ENCODE data around the gene ZFP1.
A peak's percentile ranks its signal among the peaks of the same experiment; 100 is the strongest.
"Not testable (repeated sequence)": the region's sequence is repeated elsewhere in the genome, so short reads cannot be mapped to it uniquely, and the experiment has no call there.

ZFP1 gene

DNA sequence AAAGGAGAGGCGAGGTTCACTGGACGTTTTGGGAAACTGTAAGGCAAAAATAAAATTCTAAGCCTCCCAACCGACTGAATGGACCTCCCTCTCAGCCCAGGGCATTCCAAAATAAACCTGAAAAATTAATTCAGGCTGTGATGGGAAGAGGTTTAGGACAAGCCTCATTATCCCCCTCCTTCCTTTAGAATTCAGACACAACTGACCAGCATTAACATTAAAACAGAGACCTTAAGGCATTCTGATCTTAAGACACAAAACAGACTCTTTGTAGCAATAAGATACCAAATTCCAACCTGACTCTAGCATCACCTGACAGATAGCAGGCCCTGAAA is 31.4 kb upstream of the ZFP1 start:
- no peak for TF ChIP-seq POLR2A (IDR thresholded peaks at IDR 0.05; ENCODE audit: low read depth, low read length)
- DNase-seq (ENCODE audit: insufficient read length, low spot score) (no peak), FAIRE-seq (no peak)

DNA sequence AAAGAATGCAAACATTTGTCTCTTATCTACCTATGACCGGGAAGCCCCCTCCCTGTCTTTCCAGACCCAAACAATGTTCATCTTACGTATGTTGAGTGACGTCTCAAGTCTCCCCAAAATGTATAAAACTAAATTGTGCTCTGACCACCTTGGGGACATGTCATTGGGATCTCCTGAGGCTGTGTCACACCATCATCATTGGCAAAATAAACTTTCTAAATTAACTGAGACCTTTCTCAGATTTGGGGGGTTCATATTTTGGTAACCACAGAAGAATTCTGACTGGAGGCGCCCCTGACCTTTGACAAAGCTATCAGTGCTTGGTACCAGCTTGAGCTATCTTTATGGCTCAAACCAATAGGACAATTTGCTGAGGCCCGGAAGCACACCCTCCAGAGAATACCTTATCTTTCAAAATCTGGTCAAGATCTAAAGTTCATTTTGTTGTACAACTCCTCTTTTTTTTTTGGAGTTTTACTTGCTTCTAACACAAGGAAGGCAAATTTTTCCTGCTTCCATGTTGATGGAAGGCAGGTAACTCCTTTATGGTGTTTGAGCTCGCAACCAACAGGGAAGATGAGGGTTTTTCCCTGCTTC is 29.3 kb upstream of the ZFP1 start:
- no peak for DNase-seq (ENCODE audit: insufficient read length, low spot score)
- no peak for TF ChIP-seq POLR2A (IDR thresholded peaks at IDR 0.05; ENCODE audit: low read depth, low read length)
- FAIRE-seq, result no peak

DNA sequence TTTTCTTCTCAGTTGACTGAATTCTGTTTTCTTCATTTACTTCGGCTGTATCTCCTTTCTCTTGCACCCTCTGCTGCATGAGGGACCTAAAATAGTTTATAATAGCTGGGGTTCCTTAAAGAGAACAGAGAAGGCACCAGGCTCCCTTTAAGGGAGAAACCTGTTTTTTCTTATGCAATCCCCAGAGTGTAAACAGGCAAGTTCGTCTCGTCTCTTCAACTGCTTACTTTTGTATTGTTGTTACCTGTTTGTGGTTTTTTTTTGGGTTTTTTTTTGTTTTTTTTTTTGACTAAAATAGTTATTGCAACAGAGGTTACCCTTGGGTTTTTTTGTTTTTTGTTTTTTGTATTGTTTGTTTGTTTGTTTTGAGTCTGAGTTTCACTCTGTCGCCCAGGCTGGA is 28.1 kb upstream of the ZFP1 start:
- no peak for DNase-seq (ENCODE audit: insufficient read length, low spot score)
- TF ChIP-seq POLR2A (IDR thresholded peaks at IDR 0.05; ENCODE audit: low read depth, low read length), result no peak
- no peak for FAIRE-seq

DNA sequence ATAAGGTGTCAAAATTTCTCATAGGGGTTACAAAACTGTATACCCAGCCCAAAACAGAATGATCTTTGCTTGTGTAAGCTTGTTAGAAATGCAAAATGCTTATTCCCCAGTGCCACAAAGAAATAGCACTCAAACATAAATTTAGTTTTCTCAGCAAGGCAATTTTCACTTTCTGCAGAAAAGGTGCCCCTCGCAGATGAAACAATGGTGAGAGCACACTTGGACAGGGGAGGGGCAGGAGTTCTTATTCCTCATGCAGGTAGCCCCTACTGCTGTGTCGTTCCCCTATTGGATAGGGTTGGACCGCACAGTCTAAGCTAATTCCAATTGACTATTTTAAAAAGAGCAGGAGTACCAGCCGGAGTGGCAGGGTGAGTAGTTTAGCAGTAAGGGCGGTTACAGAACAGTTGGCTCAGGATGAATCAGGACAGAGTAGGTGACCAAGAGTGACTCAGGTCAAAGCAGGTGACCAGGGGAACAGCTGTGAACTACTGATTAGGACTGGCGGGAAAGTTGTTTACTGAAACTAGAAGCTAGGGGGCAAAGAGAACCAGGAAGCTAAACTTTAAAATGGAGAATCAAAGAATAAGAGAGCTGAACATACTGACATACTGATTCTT is 26.3 kb upstream of the ZFP1 start:
- no peak for FAIRE-seq
- DNase-seq (ENCODE audit: insufficient read length, low spot score), result no peak
- no peak for TF ChIP-seq POLR2A (IDR thresholded peaks at IDR 0.05; ENCODE audit: low read depth, low read length)

DNA sequence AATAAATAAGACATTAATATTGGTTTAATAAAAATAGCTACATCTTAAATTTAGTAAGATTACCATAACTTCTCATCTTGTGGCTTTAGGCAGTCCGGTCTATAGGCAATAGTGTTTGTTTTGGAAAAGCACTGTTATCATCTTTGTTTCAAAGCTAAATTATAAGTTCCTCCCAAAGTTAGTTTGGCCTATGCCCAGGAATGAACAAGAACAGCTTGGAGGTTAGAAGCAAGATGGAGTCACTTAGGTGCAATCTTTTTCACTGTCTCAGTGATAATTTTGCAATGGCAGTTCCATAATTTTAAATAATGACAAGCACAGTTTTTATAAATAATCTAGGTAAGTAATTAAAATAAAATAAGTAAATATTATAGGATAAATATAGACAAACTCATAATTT is 25.7 kb upstream of the ZFP1 start:
- no peak for FAIRE-seq
- DNase-seq (ENCODE audit: insufficient read length, low spot score), result no peak
- TF ChIP-seq POLR2A (IDR thresholded peaks at IDR 0.05; ENCODE audit: low read depth, low read length), result no peak

DNA sequence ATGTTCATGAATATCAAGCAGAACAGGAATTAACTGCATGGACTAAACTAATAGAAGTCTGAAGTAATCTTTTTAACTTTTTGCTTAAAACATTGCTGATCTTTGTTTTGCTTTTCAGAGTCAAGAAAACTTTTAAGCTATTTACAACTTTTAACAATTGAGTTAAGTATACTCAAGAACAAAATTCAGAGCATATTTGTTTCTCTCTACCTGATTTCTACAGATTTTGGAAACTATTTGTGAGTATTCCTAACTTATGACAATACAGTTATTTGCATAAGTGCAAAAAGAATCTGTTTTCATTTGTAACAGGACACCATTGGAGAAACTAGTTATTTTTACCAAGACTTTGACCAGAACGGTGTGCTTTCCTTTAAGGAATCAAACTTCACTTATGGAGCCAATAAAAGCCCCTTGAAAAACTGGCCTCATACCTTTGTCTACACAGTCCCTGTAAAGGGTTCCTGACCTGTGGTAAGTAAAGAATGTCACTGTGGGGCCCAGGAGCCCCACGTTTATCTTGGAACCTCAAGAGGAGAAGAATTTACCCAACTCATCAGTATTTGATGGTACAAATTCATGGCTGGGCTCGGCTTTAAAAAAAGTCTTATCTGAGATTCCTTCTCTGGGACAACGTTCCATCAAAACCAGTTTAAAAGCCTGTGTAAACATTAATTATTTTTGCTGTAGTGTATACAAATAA is 20.5 kb upstream of the ZFP1 start:
- DNase-seq (ENCODE audit: insufficient read length, low spot score), result no peak
- no peak for TF ChIP-seq POLR2A (IDR thresholded peaks at IDR 0.05; ENCODE audit: low read depth, low read length)
- no peak for FAIRE-seq

DNA sequence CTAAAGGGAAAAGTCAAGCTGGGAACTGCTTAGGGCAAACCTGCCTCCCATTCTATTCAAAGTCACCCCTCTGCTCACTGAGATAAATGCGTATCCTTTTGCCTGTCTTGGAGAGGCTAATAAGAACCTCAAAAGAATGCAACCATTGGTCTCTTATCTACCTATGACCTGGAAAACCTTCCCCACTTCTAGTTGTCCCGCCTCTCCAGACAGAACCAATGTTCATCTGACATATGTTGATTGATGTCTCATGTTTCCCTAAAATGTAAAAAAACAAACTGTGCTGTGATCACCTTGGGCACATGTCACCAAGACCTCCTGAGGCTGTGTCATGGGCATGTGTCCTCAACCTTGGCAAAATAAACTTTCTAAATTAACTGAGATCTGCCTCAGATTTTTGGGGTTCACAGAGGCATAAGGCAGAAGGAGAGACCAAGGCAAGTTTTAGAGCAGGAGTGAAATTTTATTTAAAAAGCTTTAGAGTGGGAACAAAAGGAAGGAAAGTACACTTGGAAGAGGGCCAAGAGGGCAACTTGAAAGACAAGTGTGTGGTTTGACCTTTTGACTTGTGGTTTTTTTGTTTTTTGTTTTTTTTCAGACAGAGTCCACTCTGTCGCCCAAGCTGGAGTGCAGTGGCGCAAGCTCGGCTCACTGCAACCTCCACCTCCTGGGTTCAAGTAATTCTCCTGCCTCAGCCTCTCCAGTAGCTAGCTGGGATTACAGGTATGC is 18.7 kb upstream of the ZFP1 start:
- FAIRE-seq; DNase-seq (ENCODE audit: insufficient read length, low spot score): not testable (repeated sequence)

DNA sequence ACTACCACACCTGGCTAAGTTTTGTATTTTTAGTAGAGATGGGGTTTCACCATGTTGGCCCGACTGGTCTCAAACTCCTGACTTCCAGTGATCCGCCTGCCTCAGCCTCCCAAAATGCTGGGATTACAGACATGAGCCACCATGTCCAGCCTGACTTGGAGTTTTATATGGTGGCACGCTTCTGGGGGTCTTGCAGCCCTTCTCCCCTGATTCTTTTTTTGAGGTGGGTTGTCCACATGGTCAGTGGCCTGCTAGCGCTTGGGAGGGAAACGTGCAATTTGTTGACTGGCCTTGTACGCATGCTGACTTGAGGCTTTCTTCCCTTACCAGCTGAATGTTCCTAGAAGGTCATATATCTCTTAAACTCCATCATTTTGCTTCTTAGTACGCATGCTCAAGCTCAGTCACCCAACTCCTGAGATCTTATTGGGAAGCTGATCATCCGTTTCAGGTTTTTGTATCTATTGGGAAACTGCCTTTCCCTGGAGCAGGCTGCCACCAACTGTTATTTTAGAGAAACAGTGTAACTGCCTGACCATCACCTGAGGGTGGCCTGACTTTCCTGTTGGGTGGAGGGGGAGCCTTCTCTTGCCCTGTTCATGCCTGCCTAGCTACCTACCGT is 18.1 kb upstream of the ZFP1 start:
- no peak for DNase-seq (ENCODE audit: insufficient read length, low spot score)
- FAIRE-seq, result no peak
- no peak for TF ChIP-seq POLR2A (IDR thresholded peaks at IDR 0.05; ENCODE audit: low read depth, low read length)

DNA sequence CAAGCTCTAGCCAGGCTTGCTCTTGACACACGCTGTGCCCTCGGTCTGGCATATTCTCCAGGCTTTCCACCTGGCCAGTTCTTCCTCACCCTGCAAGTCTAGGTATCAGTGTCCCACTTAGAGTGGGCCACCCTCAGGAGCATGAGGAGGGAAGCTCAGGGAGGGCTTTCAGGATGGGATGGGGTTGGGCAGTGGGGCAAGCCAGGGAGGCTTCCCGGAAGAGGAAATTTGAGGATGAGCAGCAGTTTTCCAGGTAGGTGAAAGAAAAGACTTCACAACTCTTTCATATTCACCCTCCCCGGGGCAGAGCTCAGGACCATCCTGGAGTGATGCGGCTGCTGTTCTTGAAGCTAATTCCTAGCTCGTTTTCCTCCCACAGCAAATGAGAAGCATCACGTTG is 17.2 kb upstream of the ZFP1 start:
- no peak for FAIRE-seq
- no peak for DNase-seq (ENCODE audit: insufficient read length, low spot score)
- no peak for TF ChIP-seq POLR2A (IDR thresholded peaks at IDR 0.05; ENCODE audit: low read depth, low read length)

DNA sequence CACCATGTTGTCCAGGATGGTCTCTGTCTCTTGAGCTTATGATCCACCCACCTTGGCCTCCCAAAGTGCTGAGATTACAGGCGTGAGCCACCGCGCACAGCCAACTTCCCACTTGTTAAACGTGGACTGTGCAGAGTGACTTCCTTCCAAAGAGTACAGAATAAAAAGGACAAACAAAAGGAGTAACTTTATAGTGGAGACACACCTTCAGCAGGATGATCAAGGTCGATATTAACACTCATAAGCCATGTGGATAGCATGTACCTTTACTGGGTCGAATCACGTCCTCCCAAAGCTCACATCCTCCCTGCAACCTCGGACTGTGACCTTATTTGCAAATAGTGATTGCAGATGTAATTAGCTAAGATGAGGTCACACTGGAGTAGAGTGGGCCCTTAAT is 10.1 kb upstream of the ZFP1 start:
- TF ChIP-seq POLR2A (IDR thresholded peaks at IDR 0.05; ENCODE audit: low read depth, low read length), result no peak
- DNase-seq (ENCODE audit: insufficient read length, low spot score) (no peak), FAIRE-seq (no peak)

DNA sequence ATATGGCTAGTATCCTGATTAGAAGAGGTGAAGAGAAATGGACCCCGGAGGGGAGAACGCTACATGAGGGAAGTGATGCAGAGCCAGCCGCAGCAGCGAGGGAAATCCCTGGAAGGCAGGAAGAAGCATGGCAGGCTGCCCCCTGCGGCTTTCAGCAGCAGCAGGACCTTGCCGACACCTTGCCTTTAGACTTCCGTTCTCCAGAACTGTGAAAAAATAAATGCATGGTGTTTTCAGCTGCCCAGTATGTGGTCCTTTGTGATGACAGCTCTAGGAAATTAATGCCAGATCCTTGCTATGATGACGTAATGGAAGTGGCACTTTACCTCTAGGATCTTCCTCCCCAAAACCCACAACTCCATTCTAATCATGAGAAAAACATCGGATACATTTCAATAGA is 9.7 kb upstream of the ZFP1 start:
- DNase-seq (ENCODE audit: insufficient read length, low spot score) (peak; percentile 40), FAIRE-seq (peak; percentile 38)
- no peak for TF ChIP-seq POLR2A (IDR thresholded peaks at IDR 0.05; ENCODE audit: low read depth, low read length)

DNA sequence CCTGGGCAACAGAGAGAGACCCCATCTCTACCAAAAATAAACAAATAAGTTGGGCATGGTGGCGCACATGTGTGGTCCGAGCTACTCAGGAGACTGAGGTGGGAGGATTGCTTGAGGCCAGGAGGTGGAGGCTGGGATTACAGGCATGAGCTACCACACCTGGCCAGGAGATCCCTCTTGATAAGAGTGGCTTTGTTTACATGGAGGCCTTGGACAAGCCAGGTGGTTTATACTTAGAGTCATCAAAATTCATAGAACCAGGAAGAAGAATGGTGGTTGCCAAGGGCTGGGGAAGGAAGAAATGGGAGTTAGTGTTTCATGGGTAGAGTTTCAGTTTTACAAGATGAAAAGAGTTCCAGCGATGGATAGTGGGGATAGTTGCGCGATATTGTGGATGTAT is 8.8 kb upstream of the ZFP1 start:
- DNase-seq (ENCODE audit: insufficient read length, low spot score), result no peak
- TF ChIP-seq POLR2A (IDR thresholded peaks at IDR 0.05; ENCODE audit: low read depth, low read length), result no peak
- no peak for FAIRE-seq

DNA sequence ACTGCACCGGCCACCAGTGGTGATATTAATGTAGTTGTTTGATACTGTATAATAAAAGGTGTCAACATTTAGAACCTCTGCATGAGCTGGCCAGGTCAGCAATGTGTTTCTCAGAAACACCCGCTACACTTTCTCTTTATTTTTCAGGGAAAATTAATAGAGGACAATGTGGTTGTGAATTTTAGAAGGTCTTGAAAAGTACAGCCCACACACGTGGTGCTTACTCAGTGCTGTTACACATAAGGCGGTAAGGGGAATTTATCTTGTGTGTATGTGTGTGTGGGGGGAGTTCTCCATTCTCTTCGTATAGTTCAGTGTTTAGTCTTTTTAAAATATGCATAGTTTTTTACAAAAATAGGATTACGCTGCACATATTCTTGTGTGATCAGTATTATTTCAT is 4.4 kb upstream of the ZFP1 start:
- no peak for DNase-seq (ENCODE audit: insufficient read length, low spot score)
- TF ChIP-seq POLR2A (IDR thresholded peaks at IDR 0.05; ENCODE audit: low read depth, low read length), result no peak
- no peak for FAIRE-seq

DNA sequence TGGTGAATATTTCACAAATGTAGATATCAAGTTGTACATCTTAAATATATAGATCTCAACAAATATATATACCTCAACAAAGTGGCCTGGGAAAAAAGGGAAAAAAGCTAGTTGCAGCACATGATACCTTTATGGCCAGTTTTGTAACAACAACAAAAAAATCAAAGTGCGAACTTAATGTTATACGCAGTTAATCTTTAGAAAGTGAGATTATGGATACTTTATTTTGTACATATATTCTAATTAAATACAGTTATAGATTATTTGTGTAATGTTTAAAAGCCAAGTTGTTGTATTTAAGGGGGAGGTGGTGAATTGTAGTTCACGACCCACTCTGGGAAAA is 385 bp upstream of the ZFP1 start:
- DNase-seq (ENCODE audit: insufficient read length, low spot score) (no peak), FAIRE-seq (no peak)
- no peak for TF ChIP-seq POLR2A (IDR thresholded peaks at IDR 0.05; ENCODE audit: low read depth, low read length)
